OCI-LY3 (cell line): Measurements from ENCODE around the gene RNU6-1.

Experiments
- H2AFZ ChIP-seq: fragments of 200-600, 300-600 bp; shearing (Covaris generic); 2 replicates; pipeline ENCODE4 v1.6.0; 2014; ENCODE audit warnings: antibody characterized with exemption, low read depth, low read length
- H3K27ac ChIP-seq: fragments of 200-600, 300-600 bp; sonication (generic); 2 replicates; pipeline ENCODE4 v1.5.1; 2014; ENCODE audit warnings: mild to moderate bottlenecking, low read length, moderate library complexity, mixed read lengths
- H3K27me3 ChIP-seq: fragments of 200-600, 300-600 bp; sonication (generic); 2 replicates; pipeline ENCODE4 v1.6.1; 2014; ENCODE audit warnings: low read depth, low read length, mixed read lengths
- H3K36me3 ChIP-seq: fragments of 200-600, 300-600 bp; sonication (generic); replicated peaks from 2 replicates; pipeline ENCODE3; 2014; ENCODE audit warnings: low read depth, low read length, mixed read lengths
- H3K4me1 ChIP-seq: fragments of 300-600, 200-600 bp; sonication (generic); 2 replicates; pipeline ENCODE4 v1.6.1; 2014; ENCODE audit warnings: low read length, mixed read lengths
- H3K4me2 ChIP-seq: fragments of 200-600, 300-600 bp; sonication (generic); 2 replicates; pipeline ENCODE4 v1.6.1; 2014; ENCODE audit warnings: low read length, mixed read lengths
- H3K4me3 ChIP-seq: fragments of 300-600, 200-600 bp; sonication (generic); 2 replicates; pipeline ENCODE4 v1.5.1; 2014; ENCODE audit warnings: antibody characterized with exemption, mild to moderate bottlenecking, low read length, moderate library complexity
- H3K79me2 ChIP-seq: fragments of 300-600, 200-600 bp; shearing (Covaris generic); 2 replicates; pipeline ENCODE4 v1.6.1; 2014; ENCODE audit warnings: mild to moderate bottlenecking, low read length, mixed read lengths
- H3K9ac ChIP-seq: fragments of 300-600, 200-600 bp; shearing (Covaris generic); 2 replicates; pipeline ENCODE4 v1.6.0; 2014; ENCODE audit warnings: mild to moderate bottlenecking, low read length, moderate library complexity
- H3K9me3 ChIP-seq: fragments of 200-600, 300-600 bp; shearing (Covaris generic); 2 replicates; pipeline ENCODE4 v1.6.1; 2014; ENCODE audit warnings: low read length, mixed read lengths; ENCODE audit not compliant: insufficient read depth
- H4K20me1 ChIP-seq: fragments of 200-600, 300-600 bp; sonication (generic); 2 replicates; pipeline ENCODE4 v1.6.1; 2016; ENCODE audit warnings: low read length, mixed read lengths; ENCODE audit not compliant: insufficient read depth
- CTCF ChIP-seq: fragments of 200-600, 300-600 bp; sonication (generic); IDR thresholded peaks from 2 replicates; pipeline ENCODE4 v1.5.1; 2014; ENCODE audit warnings: antibody characterized with exemption, low read length, low read depth
- EZH2phosphoT487 ChIP-seq: fragments of 200-600 bp; shearing (Covaris generic); IDR thresholded peaks from 2 replicates; pipeline ENCODE4 v1.6.1; 2018; ENCODE audit warnings: antibody characterized with exemption, mixed run types, low read depth

Gene RNU6-1

GRCh38 chr15:67863442-67863987 is 23.7 kb upstream of the RNU6-1 start:
- peaks cover 23% of the 10 kb centered on the region for H3K4me1 ChIP-seq
- H3K9ac ChIP-seq = peak overlapping the region; percentile 64
- H3K4me3 ChIP-seq = peak overlapping the region; percentile 80
- H4K20me1 ChIP-seq = no peaks in the 10 kb centered on the region
- TF ChIP-seq CTCF (peak; percentile 92), EZH2phosphoT487 (no peak)
- peak overlapping the region; percentile 80 for H3K27ac ChIP-seq
- peak overlapping the region; percentile 81 for H3K4me2 ChIP-seq
- H3K79me2 ChIP-seq = no peaks in the 10 kb centered on the region
- H2AFZ ChIP-seq = peak overlapping the region; percentile 90
- H3K9me3 ChIP-seq = no peaks in the 10 kb centered on the region
- H3K36me3 ChIP-seq = no peaks in the 10 kb centered on the region
- peaks cover 14% of the 10 kb centered on the region for H3K27me3 ChIP-seq

GRCh38 chr15:67862750-67863441 is 23.1 kb upstream of the RNU6-1 start:
- H3K4me1 ChIP-seq = peaks cover 23% of the 10 kb centered on the region
- no peaks in the 10 kb centered on the region for H3K9me3 ChIP-seq
- H3K9ac ChIP-seq = peak overlapping the region; percentile 64
- no peaks in the 10 kb centered on the region for H3K79me2 ChIP-seq
- H3K27ac ChIP-seq = peak overlapping the region; percentile 80
- no peak for TF ChIP-seq CTCF
- TF ChIP-seq EZH2phosphoT487 = no peak
- peak overlapping the region; percentile 80 for H3K4me3 ChIP-seq
- peak overlapping the region; percentile 79 for H2AFZ ChIP-seq
- no peaks in the 10 kb centered on the region for H3K36me3 ChIP-seq
- peaks cover 14% of the 10 kb centered on the region for H3K27me3 ChIP-seq
- H3K4me2 ChIP-seq = peak overlapping the region; percentile 81
- no peaks in the 10 kb centered on the region for H4K20me1 ChIP-seq

- Histone ChIP-seq H3K27ac (no peak overlapping the region), H3K4me1 (peaks cover 23% of the 10 kb centered on the region), H2AFZ (no peak overlapping the region), H3K9ac (peak overlapping the region; percentile 64; the same call in 1 of the 2 replicates), H3K79me2 (no peaks in the 10 kb centered on the region), H3K4me3 (peak overlapping the region; percentile 80), H4K20me1 (no peaks in the 10 kb centered on the region), H3K36me3 (no peaks in the 10 kb centered on the region), H3K4me2 (peak overlapping the region; percentile 81), H3K27me3 (peaks cover 14% of the 10 kb centered on the region), H3K9me3 (no peaks in the 10 kb centered on the region)
- TF ChIP-seq EZH2phosphoT487 = no peak
- TF ChIP-seq CTCF = no peak
Measured at GRCh38 chr15:67861983-67862382, 22.1 kb upstream of the RNU6-1 start.

GRCh38 chr15:67859331-67859946 is 19.6 kb upstream of the RNU6-1 start:
- Histone ChIP-seq H2AFZ (no peak overlapping the region), H3K27me3 (no peaks in the 10 kb centered on the region), H3K36me3 (no peaks in the 10 kb centered on the region), H4K20me1 (no peaks in the 10 kb centered on the region), H3K4me2 (no peak overlapping the region), H3K9me3 (no peaks in the 10 kb centered on the region), H3K27ac (no peak overlapping the region), H3K4me1 (peaks cover 34% of the 10 kb centered on the region), H3K4me3 (no peak overlapping the region), H3K79me2 (no peaks in the 10 kb centered on the region), H3K9ac (no peak overlapping the region)
- TF ChIP-seq CTCF (no peak), EZH2phosphoT487 (no peak)
